Measurements from ENCODE around the gene UFD1. TPM values are rescaled to one million over a fixed set of nuclear protein-coding genes. Genes with fewer than 3 reads are reported as not detected.
A peak's percentile ranks its signal among the peaks of the same experiment; 100 is the strongest.

UFD1 gene
- total RNA-seq, 4 donors from 2014 or later: 33.0 to 57.4 (median 45.6) TPM

- H3K4me3 ChIP-seq: no peak overlapping the region
- 88% methylated on average over 6 to 7 of the region's 7 CpGs for WGBS, 2 donors
- H3K36me3 ChIP-seq: peaks cover 0 to 50% (median 4%) of the 10 kb centered on the region in 3 donors
- TF ChIP-seq CTCF (IDR thresholded peaks at IDR 0.05) (no peak), POLR2A (IDR thresholded peaks at IDR 0.05) (no peak)
- DNase-seq: no peak
- intact Hi-C loops (cut with DNase I): no loop called here
- peaks cover 4 to 46% (median 23%) of the 10 kb centered on the region in 3 donors for H3K4me1 ChIP-seq
- no peak overlapping the region for H3K27ac ChIP-seq
- H3K27me3 ChIP-seq: no peaks in the 10 kb centered on the region
- no peaks in the 10 kb centered on the region for H3K9me3 ChIP-seq
These were observed 44.6 kb downstream of the UFD1 start for GRCh38 chr22:19434401-19434800.

- TF ChIP-seq CTCF (IDR thresholded peaks at IDR 0.05) (peak in 2 of 6 experiments; percentile 11 to 12), POLR2A (IDR thresholded peaks at IDR 0.05) (peak in 3 of 4 donors; percentile 43 to 90 (median 85))
- Histone ChIP-seq H3K9me3 (no peaks in the 10 kb centered on the region), H3K4me1 (peaks cover 4 to 49% (median 19%) of the 10 kb centered on the region in 3 donors), H3K27me3 (no peaks in the 10 kb centered on the region), H3K36me3 (peaks cover 0 to 36% (median 4%) of the 10 kb centered on the region in 3 donors), H3K27ac (peak within 1 kb of the TSS; percentile 96 to 99 (median 98)), H3K4me3 (peak within 1 kb of the TSS; percentile 66 to 90 (median 84))
- 0% methylated on average over 11 to 27 of the region's 74 CpGs for WGBS, 2 donors
- DNase-seq: peak; percentile 75
- intact Hi-C loops (cut with DNase I): no loop called here
These were observed 46.7 kb downstream of the UFD1 start, which contains the start of gene MRPL40 for GRCh38 chr22:19432133-19432851. Gene MRPL40, plus strand, starts transcription at chr22:19432545. Its CDS starts 10 bp downstream, at chr22:19432555.

GRCh38 chr22:19431649-19432132 lies 47.3 kb downstream of the UFD1 start, which contains the start of gene HIRA:
Gene HIRA, minus strand, starts transcription at chr22:19431733. Its CDS starts 257 bp downstream, at chr22:19431476.
- Histone ChIP-seq H3K36me3 (peaks cover 0 to 30% (median 4%) of the 10 kb centered on the region in 3 donors), H3K9me3 (no peaks in the 10 kb centered on the region), H3K4me1 (peaks cover 4 to 49% (median 19%) of the 10 kb centered on the region in 3 donors), H3K27ac (peak within 1 kb of the TSS; percentile 96 to 99 (median 98)), H3K4me3 (peak within 1 kb of the TSS; percentile 66 to 90 (median 84)), H3K27me3 (no peaks in the 10 kb centered on the region)
- intact Hi-C loops (cut with DNase I): no loop called here
- WGBS, 2 donors: no CpG with 5 or more reads among the region's 66 CpGs
- DNase-seq: no peak
- TF ChIP-seq CTCF (IDR thresholded peaks at IDR 0.05) (no peak), POLR2A (IDR thresholded peaks at IDR 0.05) (peak in 1 of 4 donors; percentile 2)

- Histone ChIP-seq H3K9me3 (no peaks in the 10 kb centered on the region), H3K4me3 (peak overlapping the region; percentile 66 to 90 (median 84)), H3K27me3 (no peaks in the 10 kb centered on the region), H3K4me1 (peaks cover 4 to 49% (median 19%) of the 10 kb centered on the region in 3 donors), H3K36me3 (peaks cover 0 to 24% (median 1%) of the 10 kb centered on the region in 3 donors), H3K27ac (peak overlapping the region; percentile 83 to 99 (median 98))
- intact Hi-C loops (cut with DNase I): no loop called here
- DNase-seq: no peak
- TF ChIP-seq CTCF (IDR thresholded peaks at IDR 0.05): peak in 1 of 6 experiments; percentile 10
- no peak for TF ChIP-seq POLR2A (IDR thresholded peaks at IDR 0.05)
- WGBS, 2 donors: 0% methylated on average over 3 of the region's 53 CpGs; no CpG with 5 or more reads in 1 of the 2 donors
These were observed 48.0 kb downstream of the UFD1 start for GRCh38 chr22:19430890-19431541.

Measured in esophagus squamous epithelium (tissue), 5 donors.